Calu3 (cell line): Measurements from ENCODE around the gene ZNF239. TPM values are rescaled to one million over a fixed set of nuclear protein-coding genes. Genes with fewer than 3 reads are reported as not detected.
"Not testable (repeated sequence)": the region's sequence is repeated elsewhere in the genome, so short reads cannot be mapped to it uniquely, and the experiment has no call there.

Source experiments
- BruUV-seq: library from RNA; stranded (reverse); fragments of 400-500 nt; replicated peaks from 2 replicates; lab custom pipeline; 2021; lab: Mats Ljungman, UMichigan
- CTCF ChIA-PET: fragments of 300-600 bp; sonication (Branson Sonifier 250); formaldehyde crosslinking; loops from one replicate; lab custom pipeline; 2022; ENCODE audit warnings: antibody characterized with exemption; lab: Charles Lee
- DNase-seq: peaks from one replicate; pipeline ENCODE4 v3.0.0; 2022
- H3K27ac Mint-ChIP-seq: one replicate; pipeline ENCODE4 v1.8.0; 2022; ENCODE audit warnings: mixed read lengths; ENCODE audit not compliant: unreplicated experiment
- H3K27me3 Mint-ChIP-seq: one replicate; pipeline ENCODE4 v1.8.0; 2022; ENCODE audit warnings: mixed read lengths; ENCODE audit not compliant: unreplicated experiment
- H3K36me3 Mint-ChIP-seq: one replicate; pipeline ENCODE4 v1.8.0; 2022; ENCODE audit warnings: mild to moderate bottlenecking, moderate library complexity, mixed read lengths; ENCODE audit not compliant: insufficient read depth, unreplicated experiment
- H3K4me1 Mint-ChIP-seq: one replicate; pipeline ENCODE4 v1.8.0; 2022; ENCODE audit warnings: mild to moderate bottlenecking, low read depth, mixed read lengths; ENCODE audit not compliant: unreplicated experiment
- H3K4me3 Mint-ChIP-seq: one replicate; pipeline ENCODE4 v1.8.0; 2022; ENCODE audit warnings: mild to moderate bottlenecking, low read depth, moderate library complexity, mixed read lengths; ENCODE audit not compliant: unreplicated experiment
- H3K9me3 Mint-ChIP-seq: one replicate; pipeline ENCODE4 v1.8.0; 2022; ENCODE audit warnings: low read depth, mixed read lengths; ENCODE audit not compliant: unreplicated experiment
- CTCF ChIP-seq: fragments of 200-600 bp; IDR thresholded peaks from one replicate; pipeline ENCODE4 v1.8.0; 2022; ENCODE audit warnings: antibody characterized with exemption; ENCODE audit not compliant: unreplicated experiment
- intact Hi-C: fragments of 100-400 bp; cut with micrococcal nuclease; formaldehyde crosslinking; loops from one replicate; pipeline ENCODE4 v1.10.0; 2022; ENCODE audit not compliant: unreplicated experiment
- total RNA-seq: library from RNA; stranded (reverse); gene quantifications from 2 replicates; pipeline ENCODE4 v1.2.3, GENCODE V29; 2022

ZNF239 gene
- total RNA-seq, 1 experiment from 2014 or later = 10.8 TPM

GRCh38 chr10:43569681-43570080 lies 4.7 kb downstream of the ZNF239 start:
- intact Hi-C loops = no loop called here
- no peaks in the 10 kb centered on the region for H3K27me3 Mint-ChIP-seq
- H3K36me3 Mint-ChIP-seq = peaks cover 15% of the 10 kb centered on the region
- CTCF ChIA-PET = no interaction called here
- peaks cover 3% of the 10 kb centered on the region for H3K4me1 Mint-ChIP-seq
- TF ChIP-seq CTCF = no peak
- peaks cover 5% of the 10 kb centered on the region for H3K9me3 Mint-ChIP-seq
- H3K4me3 Mint-ChIP-seq = no peak overlapping the region
- no peak for DNase-seq
- no peak overlapping the region for H3K27ac Mint-ChIP-seq
- no TSS peak for BruUV-seq

GRCh38 chr10:43557214-43557613 lies 17.2 kb downstream of the ZNF239 start:
- H3K27me3 Mint-ChIP-seq = no peaks in the 10 kb centered on the region
- H3K4me3 Mint-ChIP-seq = no peak overlapping the region
- H3K27ac Mint-ChIP-seq = no peak overlapping the region
- CTCF ChIA-PET = no interaction called here
- no TSS peak for BruUV-seq
- H3K4me1 Mint-ChIP-seq = no peaks in the 10 kb centered on the region
- no peak for TF ChIP-seq CTCF
- peaks cover 19% of the 10 kb centered on the region for H3K9me3 Mint-ChIP-seq
- no peak for DNase-seq
- H3K36me3 Mint-ChIP-seq = peaks cover 5% of the 10 kb centered on the region
- intact Hi-C loops = no loop called here

- DNase-seq, CTCF ChIA-PET, intact Hi-C loops, H3K36me3 Mint-ChIP-seq, H3K9me3 Mint-ChIP-seq, H3K27ac Mint-ChIP-seq, H3K27me3 Mint-ChIP-seq, BruUV-seq, H3K4me1 Mint-ChIP-seq, H3K4me3 Mint-ChIP-seq: not testable (repeated sequence)
These were observed 30.7 kb downstream of the ZNF239 start for GRCh38 chr10:43543746-43544145.

- H3K9me3 Mint-ChIP-seq = peaks cover 16% of the 10 kb centered on the region
- H3K27ac Mint-ChIP-seq = no peak overlapping the region
- H3K4me3 Mint-ChIP-seq = no peak overlapping the region
- H3K4me1 Mint-ChIP-seq = no peaks in the 10 kb centered on the region
- no peaks in the 10 kb centered on the region for H3K27me3 Mint-ChIP-seq
- no TSS peak for BruUV-seq
- no peak for DNase-seq
- CTCF ChIA-PET = no interaction called here
- intact Hi-C loops = no loop called here
- H3K36me3 Mint-ChIP-seq = no peaks in the 10 kb centered on the region
- no peak for TF ChIP-seq CTCF
These were observed 49.8 kb downstream of the ZNF239 start for GRCh38 chr10:43524434-43525247.

Other genes with a start within 250 kb of the ZNF239 start
- gene FXYD4, start 203.0 kb downstream of the ZNF239 start, total RNA-seq = not detected in 2 replicates
- 256 and 275 TPM in 2 replicates for gene HNRNPF, start 165.4 kb downstream of the ZNF239 start, total RNA-seq
- gene ZNF487, start 137.5 kb downstream of the ZNF239 start, total RNA-seq = 2.5 and 3.4 TPM in 2 replicates
- 6.7 and 7.1 TPM in 2 replicates for gene ZNF485, start 31.8 kb upstream of the ZNF239 start, total RNA-seq
- gene ZNF32, start 74.3 kb upstream of the ZNF239 start, total RNA-seq = 17.1 and 17.8 TPM in 2 replicates